Ecto neural progenitor cell (in vitro differentiated cells): ENCODE data around the gene CDH4.

ENCODE experiments used
- DNase-seq: peaks from one replicate; pipeline ENCODE4 v3.0.0-alpha.2; 2018; ENCODE audit warnings: low spot score

The CDH4 gene

GRCh38 chr20:61948586-61949362 is 696.7 kb downstream of the CDH4 start:
- no peak for DNase-seq

- no peak for DNase-seq
Observed at GRCh38 chr20:61949363-61949713, 697.3 kb downstream of the CDH4 start.

GRCh38 chr20:61949714-61950640 is 697.9 kb downstream of the CDH4 start:
- no peak for DNase-seq

- DNase-seq: no peak
Observed at GRCh38 chr20:61950641-61951071, 698.6 kb downstream of the CDH4 start.

- DNase-seq: peak; percentile 88
Observed at GRCh38 chr20:61951695-61952533, 699.9 kb downstream of the CDH4 start.

GRCh38 chr20:61953037-61954021 is 701.3 kb downstream of the CDH4 start:
- DNase-seq: no peak

GRCh38 chr20:61954276-61955021 is 702.4 kb downstream of the CDH4 start:
- DNase-seq: no peak

GRCh38 chr20:61955668-61956395 is 703.8 kb downstream of the CDH4 start:
- no peak for DNase-seq

- no peak for DNase-seq
Observed at GRCh38 chr20:61956396-61957342, 704.6 kb downstream of the CDH4 start.

GRCh38 chr20:61957961-61958715 is 706.1 kb downstream of the CDH4 start:
- DNase-seq: no peak

GRCh38 chr20:61958773-61959700 is 707.0 kb downstream of the CDH4 start:
- no peak for DNase-seq

GRCh38 chr20:61960836-61961235 is 708.8 kb downstream of the CDH4 start:
- no peak for DNase-seq

- DNase-seq: no peak
Observed at GRCh38 chr20:61963149-61963548, 711.1 kb downstream of the CDH4 start.

GRCh38 chr20:61963885-61964674 is 712.0 kb downstream of the CDH4 start:
- DNase-seq: no peak
